ENCODE results near the gene CACNA2D3.

The CACNA2D3 gene

GRCh38 chr3:54845551-54845950 lies 723.2 kb downstream of the CACNA2D3 start:
- DNase-seq (ENCODE audit: low read depth, low spot score) = no peak
- H3K27ac ChIP-seq = no peak overlapping the region

- no peak for DNase-seq (ENCODE audit: low read depth, low spot score)
- H3K27ac ChIP-seq = no peak overlapping the region
Measured at GRCh38 chr3:54846119-54846518, 723.8 kb downstream of the CACNA2D3 start.

GRCh38 chr3:54847361-54847760 lies 725.0 kb downstream of the CACNA2D3 start:
- no peak for DNase-seq (ENCODE audit: low read depth, low spot score)
- H3K27ac ChIP-seq = no peak overlapping the region

- H3K27ac ChIP-seq = no peak overlapping the region
Measured at GRCh38 chr3:54849360-54849759, 727.0 kb downstream of the CACNA2D3 start.

GRCh38 chr3:54850484-54851018 lies 728.2 kb downstream of the CACNA2D3 start:
- H3K27ac ChIP-seq = no peak overlapping the region
- no peak for DNase-seq (ENCODE audit: low read depth, low spot score)

More at GRCh38 chr3:54849360-54849759, 727.0 kb downstream of the CACNA2D3 start:
- no peak for DNase-seq (ENCODE audit: low read depth, low spot score)

- no peak overlapping the region for H3K27ac ChIP-seq
Measured at GRCh38 chr3:54853573-54854404, 731.4 kb downstream of the CACNA2D3 start.

GRCh38 chr3:54856271-54856670 lies 733.9 kb downstream of the CACNA2D3 start:
- no peak overlapping the region for H3K27ac ChIP-seq
- no peak for DNase-seq (ENCODE audit: low read depth, low spot score)

More at GRCh38 chr3:54853573-54854404, 731.4 kb downstream of the CACNA2D3 start:
- no peak for DNase-seq (ENCODE audit: low read depth, low spot score)

GRCh38 chr3:54857343-54857742 lies 735.0 kb downstream of the CACNA2D3 start:
- DNase-seq (ENCODE audit: low read depth, low spot score) = peak; percentile 10
- no peak overlapping the region for H3K27ac ChIP-seq

- no peak overlapping the region for H3K27ac ChIP-seq
- DNase-seq (ENCODE audit: low read depth, low spot score) = no peak
Measured at GRCh38 chr3:54858093-54858785, 735.9 kb downstream of the CACNA2D3 start.

GRCh38 chr3:54859184-54859583 lies 736.8 kb downstream of the CACNA2D3 start:
- H3K27ac ChIP-seq = no peak overlapping the region
- DNase-seq (ENCODE audit: low read depth, low spot score) = no peak

- DNase-seq (ENCODE audit: low read depth, low spot score) = no peak
- H3K27ac ChIP-seq = no peak overlapping the region
Measured at GRCh38 chr3:54861248-54862067, 739.1 kb downstream of the CACNA2D3 start.

GRCh38 chr3:54862526-54862925 lies 740.2 kb downstream of the CACNA2D3 start:
- H3K27ac ChIP-seq = no peak overlapping the region
- no peak for DNase-seq (ENCODE audit: low read depth, low spot score)

GRCh38 chr3:54863366-54863765 lies 741.0 kb downstream of the CACNA2D3 start:
- H3K27ac ChIP-seq = no peak overlapping the region
- no peak for DNase-seq (ENCODE audit: low read depth, low spot score)

- no peak overlapping the region for H3K27ac ChIP-seq
- DNase-seq (ENCODE audit: low read depth, low spot score) = no peak
Measured at GRCh38 chr3:54863786-54864185, 741.4 kb downstream of the CACNA2D3 start.

- no peak overlapping the region for H3K27ac ChIP-seq
- no peak for DNase-seq (ENCODE audit: low read depth, low spot score)
Measured at GRCh38 chr3:54865316-54865715, 743.0 kb downstream of the CACNA2D3 start.

GRCh38 chr3:54866251-54866650 lies 743.9 kb downstream of the CACNA2D3 start:
- DNase-seq (ENCODE audit: low read depth, low spot score) = no peak
- no peak overlapping the region for H3K27ac ChIP-seq

GRCh38 chr3:54870423-54870822 lies 748.1 kb downstream of the CACNA2D3 start:
- H3K27ac ChIP-seq = no peak overlapping the region

GRCh38 chr3:54871867-54872266 lies 749.5 kb downstream of the CACNA2D3 start:
- DNase-seq (ENCODE audit: low read depth, low spot score) = no peak
- no peak overlapping the region for H3K27ac ChIP-seq

More at GRCh38 chr3:54870423-54870822, 748.1 kb downstream of the CACNA2D3 start:
- no peak for DNase-seq (ENCODE audit: low read depth, low spot score)

- DNase-seq (ENCODE audit: low read depth, low spot score) = no peak
Measured at GRCh38 chr3:54873059-54874010, 751.0 kb downstream of the CACNA2D3 start.

More at GRCh38 chr3:54873059-54874010, 751.0 kb downstream of the CACNA2D3 start:
- H3K27ac ChIP-seq = no peak overlapping the region
